Skeletal muscle cell (primary cell): ENCODE measurements around the gene DLG5.

ENCODE experiments used
- DNase-seq: peaks from one replicate; pipeline ENCODE4 v3.0.0-alpha.2; 2010; ENCODE audit warnings: low read depth
- H3K4me3 ChIP-seq: 2 replicates; pipeline ENCODE4 v1.5.1; 2011; ENCODE audit warnings: low read depth, mild to moderate bottlenecking, control low read depth, low read length, moderate library complexity

The DLG5 gene, protein sequence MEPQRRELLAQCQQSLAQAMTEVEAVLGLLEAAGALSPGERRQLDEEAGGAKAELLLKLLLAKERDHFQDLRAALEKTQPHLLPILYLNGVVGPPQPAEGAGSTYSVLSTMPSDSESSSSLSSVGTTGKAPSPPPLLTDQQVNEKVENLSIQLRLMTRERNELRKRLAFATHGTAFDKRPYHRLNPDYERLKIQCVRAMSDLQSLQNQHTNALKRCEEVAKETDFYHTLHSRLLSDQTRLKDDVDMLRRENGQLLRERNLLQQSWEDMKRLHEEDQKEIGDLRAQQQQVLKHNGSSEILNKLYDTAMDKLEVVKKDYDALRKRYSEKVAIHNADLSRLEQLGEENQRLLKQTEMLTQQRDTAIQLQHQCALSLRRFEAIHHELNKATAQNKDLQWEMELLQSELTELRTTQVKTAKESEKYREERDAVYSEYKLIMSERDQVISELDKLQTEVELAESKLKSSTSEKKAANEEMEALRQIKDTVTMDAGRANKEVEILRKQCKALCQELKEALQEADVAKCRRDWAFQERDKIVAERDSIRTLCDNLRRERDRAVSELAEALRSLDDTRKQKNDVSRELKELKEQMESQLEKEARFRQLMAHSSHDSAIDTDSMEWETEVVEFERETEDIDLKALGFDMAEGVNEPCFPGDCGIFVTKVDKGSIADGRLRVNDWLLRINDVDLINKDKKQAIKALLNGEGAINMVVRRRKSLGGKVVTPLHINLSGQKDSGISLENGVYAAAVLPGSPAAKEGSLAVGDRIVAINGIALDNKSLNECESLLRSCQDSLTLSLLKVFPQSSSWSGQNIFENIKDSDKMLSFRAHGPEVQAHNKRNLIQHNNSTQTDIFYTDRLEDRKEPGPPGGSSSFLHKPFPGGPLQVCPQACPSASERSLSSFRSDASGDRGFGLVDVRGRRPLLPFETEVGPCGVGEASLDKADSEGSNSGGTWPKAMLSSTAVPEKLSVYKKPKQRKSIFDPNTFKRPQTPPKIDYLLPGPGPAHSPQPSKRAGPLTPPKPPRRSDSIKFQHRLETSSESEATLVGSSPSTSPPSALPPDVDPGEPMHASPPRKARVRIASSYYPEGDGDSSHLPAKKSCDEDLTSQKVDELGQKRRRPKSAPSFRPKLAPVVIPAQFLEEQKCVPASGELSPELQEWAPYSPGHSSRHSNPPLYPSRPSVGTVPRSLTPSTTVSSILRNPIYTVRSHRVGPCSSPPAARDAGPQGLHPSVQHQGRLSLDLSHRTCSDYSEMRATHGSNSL (N-terminal part only)

DNA sequence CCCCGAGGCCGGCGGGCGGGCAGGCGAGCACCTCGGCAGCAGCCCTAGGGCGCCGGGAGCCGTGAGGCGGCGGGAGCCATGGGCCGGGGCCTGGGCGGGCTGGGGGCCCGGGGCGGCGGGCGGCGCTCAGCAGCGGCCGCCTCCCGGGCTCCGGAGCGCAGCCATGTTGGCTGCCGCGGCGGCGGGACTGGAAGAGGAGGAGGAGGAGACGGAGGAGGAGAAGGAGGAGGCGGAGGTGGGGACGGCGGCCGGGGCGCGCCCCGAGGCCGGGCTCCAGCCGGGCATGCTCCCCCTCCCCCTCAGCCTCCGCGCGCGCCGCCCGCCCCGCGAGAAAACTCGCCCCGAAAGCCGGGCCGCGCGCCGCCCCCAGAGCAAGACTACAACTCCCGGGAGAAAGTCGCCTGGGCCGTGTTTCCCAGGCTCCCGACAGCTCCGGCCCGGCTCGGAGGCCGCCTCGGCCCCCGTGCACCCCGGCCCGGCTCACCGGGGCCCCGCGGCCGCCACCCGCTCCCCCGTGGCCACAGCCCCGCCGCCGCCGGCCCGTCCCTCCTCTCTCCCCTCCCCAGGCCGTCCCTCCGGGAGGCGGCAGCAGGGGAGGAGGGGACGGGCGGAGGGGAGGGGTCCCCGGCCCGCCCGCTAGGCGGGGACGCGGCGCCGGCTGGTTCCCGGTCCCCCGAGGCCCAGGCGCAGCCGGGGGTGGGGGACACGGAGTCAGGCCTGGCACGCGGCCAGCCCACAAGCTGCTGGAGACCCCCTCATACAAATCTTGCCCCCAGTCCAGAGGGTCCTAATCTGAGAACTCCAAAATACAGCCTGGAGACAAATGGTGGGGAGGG, at the start of gene DLG5:
TSS of gene DLG5 (minus strand) at position 190 of the 836 bp plus-strand sequence. CDS start 235 bp downstream, outside the sequence.
- no peak for DNase-seq
- H3K4me3 ChIP-seq: peak within 1 kb of the TSS; percentile 74

DNA sequence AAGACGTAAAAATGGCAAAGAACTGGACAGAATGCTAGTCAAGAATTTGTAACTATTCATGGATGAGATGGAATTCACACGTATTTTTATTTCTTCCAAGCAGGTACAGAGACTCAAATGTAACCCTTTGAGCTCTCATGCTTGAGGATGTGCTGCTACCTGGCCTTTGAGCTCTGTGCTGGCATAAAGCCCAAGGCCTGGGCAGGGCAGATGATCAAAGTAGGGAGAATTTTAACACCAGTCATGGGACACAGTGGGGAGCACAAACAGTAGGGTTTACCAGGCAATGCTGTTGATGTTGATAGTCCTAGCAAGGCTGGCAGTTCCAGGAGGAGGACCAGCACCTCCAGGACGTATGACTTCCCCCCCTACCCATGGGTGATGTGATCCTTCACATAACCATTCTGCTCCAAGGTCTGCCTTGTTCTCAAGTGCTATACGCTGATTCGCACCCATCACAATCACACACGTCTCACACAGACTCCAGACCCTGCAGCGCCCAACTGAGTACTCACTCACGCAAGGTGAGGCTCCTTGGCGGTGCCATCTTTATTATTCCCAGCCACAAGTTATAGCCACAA, 48.6 kb upstream of the DLG5 start:
- no peak overlapping the region for H3K4me3 ChIP-seq
- DNase-seq: no peak

DNA sequence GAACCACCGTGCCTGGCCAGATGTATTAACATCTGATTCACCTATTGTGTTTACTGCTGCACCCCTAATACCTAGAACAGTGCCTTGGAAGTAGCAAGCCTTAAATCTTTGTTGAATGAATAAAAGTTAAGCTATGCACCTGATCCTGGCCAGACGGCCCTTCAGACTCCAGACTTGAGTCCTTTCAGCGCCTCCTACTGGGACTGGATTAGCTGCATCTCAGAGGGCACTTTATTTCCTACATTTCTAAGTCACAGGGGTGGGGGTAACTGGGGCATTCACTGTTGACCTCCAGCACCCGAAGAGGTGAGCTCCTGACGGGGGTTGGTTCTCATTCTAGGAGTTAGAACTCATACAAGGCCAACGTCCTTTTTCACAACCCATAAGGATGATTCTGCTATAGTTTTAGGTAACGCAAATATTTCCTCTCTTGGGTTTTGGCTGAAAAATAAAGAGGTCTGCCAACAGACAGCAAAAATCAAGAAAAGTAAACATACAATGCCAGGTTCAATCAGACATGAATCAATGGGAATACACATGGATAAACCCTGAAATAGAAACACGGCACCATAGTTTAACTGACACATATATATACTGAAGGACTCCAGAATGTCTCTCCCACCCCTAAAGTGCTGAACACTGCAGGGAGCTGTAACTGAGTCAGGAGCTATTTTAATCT, 48.0 kb upstream of the DLG5 start:
- no peak for DNase-seq
- H3K4me3 ChIP-seq: no peak overlapping the region

DNA sequence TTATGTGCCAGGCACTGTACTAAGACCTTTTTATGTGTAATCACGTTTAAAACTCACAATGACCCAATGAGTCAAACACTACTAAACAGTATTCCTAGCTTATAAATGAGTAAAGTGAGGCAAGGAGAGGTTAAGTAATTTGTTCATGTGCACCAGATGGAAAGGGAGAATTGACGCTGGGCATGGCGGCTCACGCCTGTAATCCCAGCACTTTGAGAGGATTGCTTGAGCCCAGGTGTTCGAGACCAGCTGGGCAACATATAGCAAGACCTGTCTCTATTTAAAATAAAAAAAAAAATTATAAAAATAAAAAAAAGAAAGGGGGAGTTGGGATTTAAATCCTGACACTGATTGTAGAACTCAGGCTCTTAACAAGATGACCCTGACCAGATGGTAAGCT, 46.7 kb upstream of the DLG5 start:
- H3K4me3 ChIP-seq: no peak overlapping the region
- no peak for DNase-seq

DNA sequence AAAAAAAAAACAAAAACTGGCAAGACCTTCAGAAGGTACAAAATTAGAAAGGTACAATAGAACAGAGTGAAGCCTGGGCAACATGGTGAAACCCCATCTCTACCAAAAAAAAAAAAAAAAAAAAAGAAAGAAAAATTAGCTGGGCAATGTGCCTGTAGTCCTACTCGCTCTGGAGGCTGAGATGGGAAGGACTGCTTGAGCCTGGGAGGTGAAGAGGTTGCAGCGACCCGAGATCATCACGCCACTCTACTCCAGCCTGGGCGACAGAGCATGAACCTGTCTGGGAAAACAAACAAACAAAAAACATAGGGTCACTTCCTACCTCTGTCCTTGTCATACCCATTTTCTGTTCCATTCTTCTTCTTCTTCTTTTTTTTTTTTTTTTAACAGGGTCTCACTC, 45.6 kb upstream of the DLG5 start:
- no peak overlapping the region for H3K4me3 ChIP-seq
- no peak for DNase-seq

DNA sequence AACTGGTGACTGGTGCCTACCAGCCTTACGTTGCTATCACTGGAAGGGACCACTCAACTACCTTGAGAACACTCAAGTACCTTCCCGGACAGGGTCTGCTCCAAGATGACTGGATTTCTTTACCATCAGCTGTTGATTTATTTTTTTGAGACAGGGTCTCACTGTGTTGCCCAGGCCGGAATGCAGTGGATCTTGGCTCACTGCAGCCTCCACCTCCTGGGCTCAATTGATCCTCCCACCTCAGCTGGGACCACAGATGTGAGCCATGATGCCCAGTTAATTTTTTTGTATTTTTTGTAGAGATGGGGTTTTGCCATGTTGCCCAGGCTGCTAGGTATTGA, 45.2 kb upstream of the DLG5 start:
- DNase-seq: no peak
- no peak overlapping the region for H3K4me3 ChIP-seq

DNA sequence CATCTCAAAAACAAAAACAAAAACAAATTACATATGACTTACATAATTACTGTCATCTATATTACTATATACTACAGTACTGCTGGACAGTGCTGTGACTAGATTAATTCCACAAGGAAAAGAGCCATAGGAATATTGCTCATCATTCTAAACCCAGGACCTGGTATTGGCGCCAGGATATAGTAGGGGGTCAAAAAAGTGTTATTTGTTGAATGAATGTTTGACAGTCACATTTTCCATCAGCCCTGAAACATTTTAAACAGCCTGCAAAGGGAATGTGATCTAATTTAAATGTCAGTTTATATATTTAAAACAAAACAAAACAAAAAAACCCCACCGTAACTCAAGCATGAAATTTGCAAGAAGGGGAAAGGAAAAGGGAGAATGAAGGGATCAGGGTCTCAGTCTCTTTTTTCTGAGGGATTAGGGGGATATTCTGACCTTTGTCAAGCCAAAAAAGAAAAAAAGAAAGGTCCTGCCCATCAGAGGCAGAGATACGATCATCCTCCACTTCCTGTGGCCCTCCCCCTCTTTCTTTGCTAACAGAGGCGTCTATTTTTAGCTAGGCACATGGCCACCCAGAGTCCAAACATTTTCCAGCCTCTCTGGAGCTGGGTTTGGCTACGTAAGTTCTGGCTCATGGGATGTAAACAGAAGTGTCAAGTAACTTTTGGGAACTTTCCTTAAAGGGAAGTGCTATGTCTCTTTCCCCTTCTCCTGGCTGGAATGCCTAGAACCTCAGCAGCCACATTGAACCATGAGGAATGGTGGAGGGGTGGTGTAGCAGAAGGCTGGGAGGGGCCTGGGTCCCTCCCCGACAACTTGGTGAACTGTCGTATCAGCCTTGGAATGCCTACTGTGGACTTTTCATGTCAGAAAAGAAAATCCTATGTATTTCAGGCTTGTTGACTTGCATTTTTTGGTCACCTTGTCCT, 44.6 kb upstream of the DLG5 start:
- DNase-seq: peak; percentile 75
- no peak overlapping the region for H3K4me3 ChIP-seq

DNA sequence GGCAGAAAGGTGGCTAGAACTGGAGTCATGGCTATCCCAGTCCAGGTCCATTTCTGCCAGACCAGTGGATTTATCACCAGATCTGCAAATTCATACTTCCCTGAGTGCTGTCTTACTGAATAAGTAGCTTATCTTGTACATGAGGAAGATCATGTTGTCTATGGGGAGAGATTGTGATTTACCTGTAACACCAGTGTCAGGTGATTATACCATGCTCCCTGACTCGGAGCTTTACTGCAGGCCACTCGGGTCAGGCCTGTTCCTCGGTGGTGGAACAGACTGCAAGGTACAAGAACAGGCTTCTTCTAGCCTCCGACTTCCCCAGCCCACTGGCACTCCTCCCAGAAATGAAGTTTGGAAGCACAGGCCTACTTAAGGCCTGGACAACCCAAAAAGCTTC, 42.6 kb upstream of the DLG5 start:
- no peak for DNase-seq
- no peak overlapping the region for H3K4me3 ChIP-seq

DNA sequence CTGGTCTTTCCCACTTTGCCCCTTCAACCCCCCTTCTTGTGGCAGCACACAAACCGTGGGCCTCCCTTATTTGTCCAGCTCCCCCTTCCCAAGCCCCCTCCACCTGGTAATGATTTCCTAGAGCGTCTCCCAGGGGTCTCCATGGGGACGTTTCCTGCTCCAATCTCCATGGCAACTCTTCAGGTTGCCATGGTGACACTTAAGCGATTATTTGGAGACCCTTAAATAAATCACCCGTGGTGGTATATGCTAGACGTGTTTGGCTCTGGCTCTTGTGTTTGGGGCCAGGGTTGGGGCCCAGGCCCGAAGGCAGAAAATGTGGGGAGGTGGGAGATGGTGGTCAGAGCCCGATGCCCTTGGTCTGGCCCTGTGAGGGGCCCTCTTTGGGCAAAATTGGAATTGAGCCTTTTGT, 41.1 kb upstream of the DLG5 start:
- DNase-seq: no peak
- no peak overlapping the region for H3K4me3 ChIP-seq

DNA sequence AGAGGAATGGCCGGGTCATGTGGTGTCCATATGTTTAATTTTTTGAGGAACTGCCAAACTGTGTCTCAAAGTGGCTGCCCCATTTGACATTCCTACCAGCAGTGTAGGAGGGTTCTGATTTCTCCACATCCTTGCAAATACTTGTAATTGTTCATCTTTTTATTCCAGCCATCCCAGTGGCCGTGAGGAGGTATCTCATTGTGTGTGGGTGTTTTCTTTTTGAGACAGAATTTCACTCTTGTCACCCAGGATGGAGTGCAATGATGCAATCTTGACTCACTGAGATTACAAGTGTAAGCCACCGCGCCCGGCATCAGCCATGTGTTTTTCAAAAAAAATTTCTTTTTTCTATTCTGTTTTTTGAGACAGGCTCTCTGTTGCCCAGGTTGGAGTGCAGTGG, 38.7 kb upstream of the DLG5 start:
- no peak overlapping the region for H3K4me3 ChIP-seq
- peak; percentile 63 for DNase-seq

DNA sequence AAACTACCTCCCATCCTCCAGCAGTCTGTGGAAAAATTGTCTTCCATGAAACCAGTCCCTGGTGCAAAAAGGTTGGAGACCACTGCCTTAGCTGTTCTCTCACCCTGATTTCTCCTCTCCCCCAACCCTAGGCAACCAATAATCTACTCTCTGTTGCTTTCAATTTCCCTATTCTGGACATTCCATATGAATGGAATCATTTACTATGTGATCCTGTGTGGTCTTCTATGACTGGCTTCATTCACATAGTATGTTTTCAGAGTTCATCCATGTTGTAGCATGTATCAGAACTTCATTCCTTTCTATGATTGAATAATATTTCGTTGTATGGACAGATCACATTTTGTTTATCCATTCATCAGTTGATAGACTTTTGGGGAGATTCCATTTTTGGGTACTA, 38.3 kb upstream of the DLG5 start:
- H3K4me3 ChIP-seq: no peak overlapping the region
- DNase-seq: no peak

DNA sequence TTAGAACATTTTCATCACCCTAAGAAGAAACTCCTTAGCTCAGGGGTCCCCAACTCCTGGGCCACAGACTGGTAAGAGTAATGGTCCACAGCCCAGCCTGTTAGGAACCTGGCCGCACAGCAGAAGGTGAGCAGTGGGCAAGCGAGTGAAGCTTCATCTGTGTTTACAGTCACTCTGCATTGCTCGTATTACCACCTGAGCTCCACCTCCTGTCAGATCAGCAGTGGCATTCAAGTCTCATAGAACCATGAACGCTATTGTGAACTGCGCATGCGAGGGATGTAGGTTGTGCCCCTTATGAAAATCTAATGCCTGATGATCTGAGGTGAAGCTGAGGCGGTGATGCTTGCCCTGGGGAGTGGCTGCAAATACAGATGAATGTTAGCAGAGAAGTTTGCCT, 37.3 kb upstream of the DLG5 start:
- no peak for DNase-seq
- H3K4me3 ChIP-seq: no peak overlapping the region

DNA sequence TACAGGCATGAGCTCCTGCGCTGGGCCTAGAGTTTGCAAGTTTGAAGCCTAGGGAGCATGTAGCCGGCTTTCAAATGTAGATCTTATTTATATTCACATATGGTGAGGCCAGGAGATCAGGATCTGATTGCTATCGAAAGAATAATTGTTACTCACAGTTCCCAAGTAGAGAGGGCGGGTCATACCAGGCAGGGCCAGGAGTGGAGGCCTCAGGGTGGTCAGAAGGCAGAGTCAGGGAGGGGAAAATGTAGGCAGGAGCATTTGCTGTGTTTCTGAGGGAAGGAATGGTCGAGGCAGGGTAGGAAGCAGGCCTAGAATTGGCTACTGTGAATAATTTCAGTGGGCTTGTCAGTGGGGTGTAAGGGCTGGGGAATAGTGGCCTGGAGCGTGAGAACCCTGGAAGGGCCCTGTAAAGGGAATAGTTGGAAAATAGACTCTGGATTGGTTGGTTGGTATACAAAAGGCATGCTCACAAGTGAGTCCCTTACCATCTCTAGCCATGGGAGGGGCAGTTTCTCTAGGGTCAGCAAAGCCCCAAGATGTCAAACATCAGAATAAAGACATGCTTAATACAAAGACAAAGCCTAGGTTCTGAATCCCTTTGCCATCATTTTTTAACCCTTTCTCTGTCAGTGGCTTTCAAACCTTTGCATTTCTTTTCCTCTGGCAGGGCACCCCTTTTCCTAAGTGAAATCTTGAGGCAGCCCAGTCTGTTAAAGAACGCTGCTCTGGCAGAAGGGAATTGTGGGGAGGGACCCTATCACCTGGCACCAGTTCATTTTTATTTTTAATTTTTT, 36.0 kb upstream of the DLG5 start:
- DNase-seq: no peak
- no peak overlapping the region for H3K4me3 ChIP-seq

DNA sequence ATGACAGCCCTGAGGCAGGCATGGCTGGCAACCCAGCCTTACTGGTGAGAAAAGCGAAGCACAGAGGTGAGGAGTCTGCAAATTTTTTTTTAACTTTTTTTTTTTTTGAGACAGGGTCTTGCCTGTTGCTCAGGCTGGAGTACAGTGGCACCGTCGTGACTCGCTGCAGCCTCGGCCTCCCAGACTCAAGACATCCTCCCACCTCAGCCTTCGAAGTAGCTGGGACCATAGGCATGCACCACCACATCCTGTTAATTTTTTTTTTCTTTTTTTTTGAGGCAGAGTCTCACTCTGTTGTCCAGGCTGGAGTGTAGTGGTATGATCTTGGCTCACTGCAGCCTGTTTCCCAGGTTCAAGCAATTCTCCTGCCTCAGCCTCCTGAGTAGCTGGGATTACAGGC, 35.1 kb upstream of the DLG5 start:
- no peak for DNase-seq
- no peak overlapping the region for H3K4me3 ChIP-seq

DNA sequence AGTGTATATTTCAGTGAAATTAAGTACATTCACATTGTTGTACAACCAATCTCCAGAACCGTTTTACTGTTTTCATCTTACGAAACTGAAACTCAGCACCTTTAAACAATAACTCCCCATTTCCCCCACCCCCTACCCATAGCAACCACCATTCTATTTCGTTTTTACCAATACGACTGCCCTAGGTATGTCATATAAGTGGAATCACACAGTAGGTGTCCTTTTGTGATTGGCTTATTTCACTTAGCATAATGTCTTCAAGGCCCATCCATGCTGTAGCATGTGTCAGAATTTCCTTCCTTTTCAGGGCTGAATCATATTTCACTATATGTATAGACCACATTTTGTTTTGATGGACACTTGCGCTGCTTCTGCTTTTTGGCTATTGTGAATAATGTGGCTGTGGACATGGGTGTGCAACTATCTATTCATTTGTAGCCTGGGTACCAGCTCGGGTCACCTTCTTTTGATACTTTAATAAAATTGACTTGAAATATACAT, 34.3 kb upstream of the DLG5 start:
- DNase-seq: no peak
- H3K4me3 ChIP-seq: no peak overlapping the region

DNA sequence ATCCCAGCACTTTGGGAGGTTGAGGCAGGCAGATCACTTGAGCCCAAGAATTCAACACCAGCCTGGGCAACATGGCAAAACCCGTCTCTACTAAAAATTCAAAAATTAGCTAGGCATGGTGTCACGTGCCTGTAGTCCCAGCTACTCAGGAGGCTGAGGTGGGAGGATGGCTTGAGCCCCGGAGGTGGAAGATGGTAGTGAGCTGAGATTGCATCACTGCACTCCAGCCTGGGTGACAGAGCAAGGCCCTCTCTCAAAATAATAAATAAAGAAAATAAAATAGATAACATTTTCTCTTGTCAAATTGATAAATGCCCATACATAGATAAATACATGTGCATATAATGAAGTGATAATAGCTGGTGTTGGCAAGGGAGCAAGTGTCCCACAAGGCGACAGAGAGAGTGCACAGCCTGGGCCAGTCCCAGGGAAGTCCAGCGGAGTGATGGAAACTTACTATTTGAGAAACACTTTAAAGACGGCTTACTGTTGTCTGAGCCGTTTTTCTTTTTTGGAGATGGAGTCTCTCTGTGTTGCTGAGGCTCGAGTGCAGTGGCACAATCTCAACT, 33.4 kb upstream of the DLG5 start:
- H3K4me3 ChIP-seq: no peak overlapping the region
- DNase-seq: no peak
